Measurements from ENCODE around the gene POLK.
"Not testable (repeated sequence)": the region's sequence is repeated elsewhere in the genome, so short reads cannot be mapped to it uniquely, and the experiment has no call there.

POLK gene

GRCh38 chr5:75511435-75512382, at the start of gene POLK, which contains the start of gene CERT1:
Gene POLK (plus strand): TSS chr5:75511891.
Gene CERT1 (minus strand): TSS chr5:75511629. CDS start chr5:75511207, 422 bp downstream.
- no peak for FAIRE-seq

GRCh38 chr5:75463726-75464125, 48.0 kb upstream of the POLK start:
- FAIRE-seq = no peak

GRCh38 chr5:75465480-75465879, 46.2 kb upstream of the POLK start:
- no peak for FAIRE-seq

- no peak for FAIRE-seq
Measured at GRCh38 chr5:75466006-75466716, 45.5 kb upstream of the POLK start.

- FAIRE-seq = no peak
Measured at GRCh38 chr5:75468593-75468992, 43.1 kb upstream of the POLK start.

GRCh38 chr5:75469017-75469416, 42.7 kb upstream of the POLK start:
- FAIRE-seq = no peak

GRCh38 chr5:75471193-75471592, 40.5 kb upstream of the POLK start:
- no peak for FAIRE-seq

GRCh38 chr5:75472973-75473372, 38.7 kb upstream of the POLK start:
- no peak for FAIRE-seq

GRCh38 chr5:75473463-75473862, 38.2 kb upstream of the POLK start:
- no peak for FAIRE-seq

GRCh38 chr5:75475364-75475763, 36.3 kb upstream of the POLK start:
- FAIRE-seq = no peak

GRCh38 chr5:75481024-75481423, 30.7 kb upstream of the POLK start:
- FAIRE-seq = no peak

GRCh38 chr5:75482482-75482881, 29.2 kb upstream of the POLK start:
- no peak for FAIRE-seq

- FAIRE-seq = no peak
Measured at GRCh38 chr5:75484605-75485004, 27.1 kb upstream of the POLK start.

- not testable (repeated sequence) for FAIRE-seq
Measured at GRCh38 chr5:75489847-75490246, 21.8 kb upstream of the POLK start.

- no peak for FAIRE-seq
Measured at GRCh38 chr5:75491621-75492020, 20.1 kb upstream of the POLK start.

- peak; percentile 21 for FAIRE-seq
Measured at GRCh38 chr5:75496026-75496425, 15.7 kb upstream of the POLK start.

- no peak for FAIRE-seq
Measured at GRCh38 chr5:75498208-75498777, 13.4 kb upstream of the POLK start.

GRCh38 chr5:75498875-75499274, 12.8 kb upstream of the POLK start:
- not testable (repeated sequence) for FAIRE-seq

- not testable (repeated sequence) for FAIRE-seq
Measured at GRCh38 chr5:75505112-75505511, 6.6 kb upstream of the POLK start.

- FAIRE-seq = no peak
Measured at GRCh38 chr5:75507841-75508240, 3.9 kb upstream of the POLK start.

GRCh38 chr5:75509546-75509945, 2.1 kb upstream of the POLK start:
- FAIRE-seq = no peak

GRCh38 chr5:75509956-75510355, 1.7 kb upstream of the POLK start:
- FAIRE-seq = no peak

- no peak for FAIRE-seq
Measured at GRCh38 chr5:75510417-75510835, 1.3 kb upstream of the POLK start.
